WTC11 (cell line): Measurements from ENCODE around the gene ANKRD27. TPM values are rescaled to one million over a fixed set of nuclear protein-coding genes. Genes with fewer than 3 reads are reported as not detected.
"Not testable (repeated sequence)": the region's sequence is repeated elsewhere in the genome, so short reads cannot be mapped to it uniquely, and the experiment has no call there.

Experiments
- ATAC-seq: fragments of 200-7000 bp; cut with Tn5 transposase; 2 replicates; pipeline ENCODE4 v1.10.0; 2021; ENCODE audit warnings: mild to moderate bottlenecking, moderate library complexity
- CTCF ChIA-PET: fragments of 300-600 bp; sonication (Branson Sonifier 250); formaldehyde crosslinking; loops from one replicate; lab custom pipeline; 2021; ENCODE audit warnings: antibody characterized with exemption; lab: Charles Lee
- POLR2A ChIA-PET: fragments of 350-600 bp; sonication (Branson Sonifier 250); formaldehyde crosslinking; loops from one replicate; lab custom pipeline; 2021; ENCODE audit warnings: antibody characterized with exemption; lab: Charles Lee
- DNase-seq: peaks from one replicate; pipeline ENCODE4 v3.0.0; 2021; ENCODE audit warnings: low spot score
- H3K27ac Mint-ChIP-seq: 2 replicates; pipeline ENCODE4 v1.8.0; 2021; ENCODE audit warnings: mixed read lengths
- H3K27me3 Mint-ChIP-seq: 2 replicates; pipeline ENCODE4 v1.8.0; 2021; ENCODE audit warnings: low read depth, mild to moderate bottlenecking, moderate library complexity, mixed read lengths
- H3K36me3 Mint-ChIP-seq: 2 replicates; pipeline ENCODE4 v1.8.0; 2021; ENCODE audit warnings: mixed read lengths
- H3K4me1 Mint-ChIP-seq: 2 replicates; pipeline ENCODE4 v1.8.0; 2022; ENCODE audit warnings: mixed read lengths
- H3K4me3 Mint-ChIP-seq: 2 replicates; pipeline ENCODE4 v1.8.0; 2021; ENCODE audit warnings: mild to moderate bottlenecking, moderate library complexity, mixed read lengths
- H3K9me3 Mint-ChIP-seq: 2 replicates; pipeline ENCODE4 v1.8.0; 2021; ENCODE audit warnings: mixed read lengths
- ATF3 ChIP-seq: sonication (generic); formaldehyde crosslinking; conservative IDR thresholded peaks from 2 replicates; pipeline ENCODE4 v1.8.1; 2022; ENCODE audit warnings: mild to moderate bottlenecking, missing genetic modification reagents
- CREB1 ChIP-seq: sonication (generic); formaldehyde crosslinking; IDR thresholded peaks from 2 replicates; pipeline ENCODE4 v1.8.0; 2023; ENCODE audit warnings: mild to moderate bottlenecking, missing genetic modification reagents
- CTCF ChIP-seq: fragments of 200-600 bp; IDR thresholded peaks from 2 replicates; pipeline ENCODE4 v1.8.0; 2022; ENCODE audit warnings: antibody characterized with exemption
- GABPB1 ChIP-seq: sonication (generic); formaldehyde crosslinking; IDR thresholded peaks from 2 replicates; pipeline ENCODE4 v1.8.1; 2023; ENCODE audit warnings: mild to moderate bottlenecking, missing genetic modification reagents
- JUN ChIP-seq: sonication (generic); formaldehyde crosslinking; IDR thresholded peaks from 2 replicates; pipeline ENCODE4 v1.8.0; 2023; ENCODE audit warnings: mild to moderate bottlenecking, missing genetic modification reagents
- MLX ChIP-seq: sonication (generic); formaldehyde crosslinking; IDR thresholded peaks from 2 replicates; pipeline ENCODE4 v1.8.1; 2023; ENCODE audit warnings: mild to moderate bottlenecking, missing genetic modification reagents, moderate library complexity
- MXD4 ChIP-seq: fragments of 250-450 bp; sonication (Bioruptor Pico); IDR thresholded peaks from 2 replicates; pipeline ENCODE4 v1.8.0; 2021; ENCODE audit warnings: mild to moderate bottlenecking, moderate library complexity, borderline replicate concordance
- NR3C1 ChIP-seq: sonication (generic); formaldehyde crosslinking; conservative IDR thresholded peaks from 2 replicates; pipeline ENCODE4 v1.8.1; 2023; ENCODE audit warnings: low read depth, mild to moderate bottlenecking, missing genetic modification reagents
- RORB ChIP-seq: fragments of 250-450 bp; sonication (Bioruptor Pico); IDR thresholded peaks from 2 replicates; pipeline ENCODE4 v1.9.0; 2021; ENCODE audit warnings: mild to moderate bottlenecking
- TEAD4 ChIP-seq: sonication (generic); formaldehyde crosslinking; IDR thresholded peaks from 2 replicates; pipeline ENCODE4 v1.8.0; 2022; ENCODE audit warnings: mild to moderate bottlenecking, missing genetic modification reagents
- TP53 ChIP-seq: sonication (generic); formaldehyde crosslinking; IDR thresholded peaks from 2 replicates; pipeline ENCODE4 v1.8.1; 2023; ENCODE audit warnings: mild to moderate bottlenecking, missing genetic modification reagents
- ZBTB21 ChIP-seq: sonication (generic); formaldehyde crosslinking; IDR thresholded peaks from 2 replicates; pipeline ENCODE4 v1.8.1; 2023; ENCODE audit warnings: mild to moderate bottlenecking, missing genetic modification reagents, borderline replicate concordance
- ZNF121 ChIP-seq: sonication (generic); formaldehyde crosslinking; IDR thresholded peaks from 2 replicates; pipeline ENCODE4 v1.8.0; 2023; ENCODE audit warnings: missing genetic modification reagents
- ZNF263 ChIP-seq: sonication (generic); formaldehyde crosslinking; IDR thresholded peaks from 2 replicates; pipeline ENCODE4 v1.8.1; 2022; ENCODE audit warnings: low read depth, mild to moderate bottlenecking, moderate library complexity, missing genetic modification reagents
- ZNF396 ChIP-seq: fragments of 250-450 bp; sonication (Bioruptor Pico); IDR thresholded peaks from 2 replicates; pipeline ENCODE4 v1.8.0; 2021; ENCODE audit warnings: mild to moderate bottlenecking, moderate library complexity, borderline replicate concordance
- ZNF416 ChIP-seq: fragments of 250-450 bp; sonication (Bioruptor Pico); IDR thresholded peaks from 2 replicates; pipeline ENCODE4 v1.9.0; 2021; ENCODE audit warnings: mild to moderate bottlenecking, inconsistent platforms
- total RNA-seq: library from RNA; stranded (reverse); gene quantifications from 3 replicates; pipeline ENCODE4 v1.2.3, GENCODE V29; 2021
- TF ChIP-seq, protein P1 (sequence below): sonication (generic); formaldehyde crosslinking; IDR thresholded peaks from 2 replicates; pipeline ENCODE4 v1.8.1; 2023; ENCODE audit warnings: mild to moderate bottlenecking, moderate library complexity, missing genetic modification reagents
- TF ChIP-seq, protein P2 (sequence below): sonication (generic); formaldehyde crosslinking; IDR thresholded peaks from 2 replicates; pipeline ENCODE4 v1.8.1; 2022; ENCODE audit warnings: low read depth, mild to moderate bottlenecking, moderate library complexity, missing genetic modification reagents, borderline replicate concordance
- TF ChIP-seq, protein P3 (sequence below): fragments of 250-450 bp; sonication (Bioruptor Pico); IDR thresholded peaks from 2 replicates; pipeline ENCODE4 v2.1.2; 2022; ENCODE audit warnings: mild to moderate bottlenecking, moderate library complexity
- TF ChIP-seq, protein P4 (sequence below): sonication (generic); formaldehyde crosslinking; IDR thresholded peaks from 2 replicates; pipeline ENCODE4 v1.8.1; 2022; ENCODE audit warnings: mild to moderate bottlenecking, missing genetic modification reagents, moderate library complexity, borderline replicate concordance

ANKRD27 gene
- total RNA-seq, 1 experiment from 2014 or later, result 48.6 TPM

DNA sequence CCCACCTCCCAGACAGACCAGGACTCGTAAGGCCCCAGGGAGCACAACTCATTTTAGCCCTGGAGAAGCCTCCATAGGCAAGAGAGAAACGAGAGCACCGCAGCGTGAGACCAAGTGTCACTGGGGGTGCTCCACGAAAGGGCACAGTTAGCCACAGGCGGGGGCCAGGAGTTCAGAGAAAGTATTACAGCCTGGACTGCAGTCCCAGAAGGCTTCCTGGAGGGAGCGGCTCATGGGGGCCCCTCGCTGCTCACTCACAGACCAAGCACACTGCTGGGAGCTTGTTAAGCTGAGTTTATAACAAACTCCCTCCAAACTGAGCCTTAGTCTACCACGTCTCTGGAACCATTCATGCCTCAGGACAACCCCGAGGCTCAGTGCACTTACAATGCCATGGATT is 16.5 kb downstream of the ANKRD27 start (continued):
- TF ChIP-seq RORB (CRISPR knock-in tag) (no peak), CREB1 (no peak), GABPB1 (CRISPR knock-in tag) (no peak), ZNF416 (no peak), MLX (CRISPR knock-in tag) (no peak), MXD4 (CRISPR knock-in tag) (no peak)
- TF ChIP-seq, protein P1, sequence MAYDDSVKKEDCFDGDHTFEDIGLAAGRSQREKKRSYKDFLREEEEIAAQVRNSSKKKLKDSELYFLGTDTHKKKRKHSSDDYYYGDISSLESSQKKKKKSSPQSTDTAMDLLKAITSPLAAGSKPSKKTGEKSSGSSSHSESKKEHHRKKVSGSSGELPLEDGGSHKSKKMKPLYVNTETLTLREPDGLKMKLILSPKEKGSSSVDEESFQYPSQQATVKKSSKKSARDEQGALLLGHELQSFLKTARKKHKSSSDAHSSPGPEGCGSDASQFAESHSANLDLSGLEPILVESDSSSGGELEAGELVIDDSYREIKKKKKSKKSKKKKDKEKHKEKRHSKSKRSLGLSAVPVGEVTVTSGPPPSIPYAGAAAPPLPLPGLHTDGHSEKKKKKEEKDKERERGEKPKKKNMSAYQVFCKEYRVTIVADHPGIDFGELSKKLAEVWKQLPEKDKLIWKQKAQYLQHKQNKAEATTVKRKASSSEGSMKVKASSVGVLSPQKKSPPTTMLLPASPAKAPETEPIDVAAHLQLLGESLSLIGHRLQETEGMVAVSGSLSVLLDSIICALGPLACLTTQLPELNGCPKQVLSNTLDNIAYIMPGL (CRISPR knock-in tag), result no peak

GRCh38 chr19:32658075-32658474 is 16.9 kb downstream of the ANKRD27 start:
- Mint-ChIP-seq H3K9me3 (no peaks in the 10 kb centered on the region), H3K27ac (no peak overlapping the region), H3K27me3 (no peaks in the 10 kb centered on the region), H3K4me1 (peaks cover 4% of the 10 kb centered on the region), H3K4me3 (no peak overlapping the region), H3K36me3 (peaks cover 17% of the 10 kb centered on the region)
- TF ChIP-seq, protein P2, sequence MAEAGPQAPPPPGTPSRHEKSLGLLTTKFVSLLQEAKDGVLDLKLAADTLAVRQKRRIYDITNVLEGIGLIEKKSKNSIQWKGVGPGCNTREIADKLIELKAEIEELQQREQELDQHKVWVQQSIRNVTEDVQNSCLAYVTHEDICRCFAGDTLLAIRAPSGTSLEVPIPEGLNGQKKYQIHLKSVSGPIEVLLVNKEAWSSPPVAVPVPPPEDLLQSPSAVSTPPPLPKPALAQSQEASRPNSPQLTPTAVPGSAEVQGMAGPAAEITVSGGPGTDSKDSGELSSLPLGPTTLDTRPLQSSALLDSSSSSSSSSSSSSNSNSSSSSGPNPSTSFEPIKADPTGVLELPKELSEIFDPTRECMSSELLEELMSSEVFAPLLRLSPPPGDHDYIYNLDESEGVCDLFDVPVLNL (CRISPR knock-in tag), result no peak
- TF ChIP-seq ZBTB21, result no peak
- TF ChIP-seq, protein P3, sequence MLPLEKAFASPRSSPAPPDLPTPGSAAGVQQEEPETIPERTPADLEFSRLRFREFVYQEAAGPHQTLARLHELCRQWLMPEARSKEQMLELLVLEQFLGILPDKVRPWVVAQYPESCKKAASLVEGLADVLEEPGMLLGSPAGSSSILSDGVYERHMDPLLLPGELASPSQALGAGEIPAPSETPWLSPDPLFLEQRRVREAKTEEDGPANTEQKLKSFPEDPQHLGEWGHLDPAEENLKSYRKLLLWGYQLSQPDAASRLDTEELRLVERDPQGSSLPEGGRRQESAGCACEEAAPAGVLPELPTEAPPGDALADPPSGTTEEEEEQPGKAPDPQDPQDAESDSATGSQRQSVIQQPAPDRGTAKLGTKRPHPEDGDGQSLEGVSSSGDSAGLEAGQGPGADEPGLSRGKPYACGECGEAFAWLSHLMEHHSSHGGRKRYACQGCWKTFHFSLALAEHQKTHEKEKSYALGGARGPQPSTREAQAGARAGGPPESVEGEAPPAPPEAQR (CRISPR knock-in tag), result no peak
- ChIA-PET CTCF (no interaction called here), POLR2A (no interaction called here)
- DNase-seq, result no peak
- no peak for ATAC-seq

- peak; percentile 42; the same call in 1 of the 2 replicates for TF ChIP-seq ZNF121 (CRISPR knock-in tag)
- TF ChIP-seq, all 79 proteins: peak for 1; not testable (repeated sequence) for 78
- Mint-ChIP-seq H3K4me1 (peaks cover 20% of the 10 kb centered on the region), H3K36me3 (peaks cover 18% of the 10 kb centered on the region)
- DNase-seq, H3K4me3 Mint-ChIP-seq, H3K27ac Mint-ChIP-seq, POLR2A ChIA-PET, H3K27me3 Mint-ChIP-seq, ATAC-seq, H3K9me3 Mint-ChIP-seq: not testable (repeated sequence)
- CTCF ChIA-PET, result interaction anchor here (0.6 to 0.7 kb wide), 2 partner anchors 57 to 349 kb away, joined by 3 read pairs; no protein-coding TSS in a partner anchor
Observed at GRCh38 chr19:32656379-32656778, 18.6 kb downstream of the ANKRD27 start.

DNA sequence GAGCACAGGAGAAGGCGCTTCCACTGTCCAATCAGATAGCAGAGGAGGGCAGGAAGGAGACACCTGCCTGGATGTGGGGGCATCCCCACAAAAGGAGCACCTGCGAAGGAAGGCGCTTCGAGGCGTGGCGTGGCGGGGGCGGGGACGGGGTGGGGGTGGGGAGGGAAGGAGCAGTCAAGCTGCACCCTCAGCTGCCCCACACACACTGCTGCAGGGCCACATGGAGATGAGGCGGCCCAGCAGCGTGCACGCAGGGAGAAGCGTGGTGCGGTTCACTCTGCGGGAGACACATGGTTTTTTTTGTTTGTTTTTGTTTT is 21.4 kb downstream of the ANKRD27 start:
- no peak overlapping the region for H3K4me3 Mint-ChIP-seq
- ChIA-PET POLR2A (no interaction called here), CTCF (no interaction called here)
- H3K9me3 Mint-ChIP-seq, result no peaks in the 10 kb centered on the region
- peaks cover 26% of the 10 kb centered on the region for H3K36me3 Mint-ChIP-seq
- peaks cover 20% of the 10 kb centered on the region for H3K4me1 Mint-ChIP-seq
- H3K27me3 Mint-ChIP-seq, result no peaks in the 10 kb centered on the region
- H3K27ac Mint-ChIP-seq, result peak overlapping the region; percentile 89; the same call in 1 of the 2 replicates
- no peak for DNase-seq
- ATAC-seq, result peak; percentile 13; the same call in 1 of the 2 replicates
- TF ChIP-seq NR3C1 (CRISPR knock-in tag) (no peak), TEAD4 (no peak), TP53 (CRISPR knock-in tag) (no peak), JUN (no peak), ZNF263 (CRISPR knock-in tag) (no peak), CTCF (no peak), GABPB1 (CRISPR knock-in tag) (no peak), ZNF396 (CRISPR knock-in tag) (no peak), ATF3 (CRISPR knock-in tag) (no peak)
- TF ChIP-seq, protein P4, sequence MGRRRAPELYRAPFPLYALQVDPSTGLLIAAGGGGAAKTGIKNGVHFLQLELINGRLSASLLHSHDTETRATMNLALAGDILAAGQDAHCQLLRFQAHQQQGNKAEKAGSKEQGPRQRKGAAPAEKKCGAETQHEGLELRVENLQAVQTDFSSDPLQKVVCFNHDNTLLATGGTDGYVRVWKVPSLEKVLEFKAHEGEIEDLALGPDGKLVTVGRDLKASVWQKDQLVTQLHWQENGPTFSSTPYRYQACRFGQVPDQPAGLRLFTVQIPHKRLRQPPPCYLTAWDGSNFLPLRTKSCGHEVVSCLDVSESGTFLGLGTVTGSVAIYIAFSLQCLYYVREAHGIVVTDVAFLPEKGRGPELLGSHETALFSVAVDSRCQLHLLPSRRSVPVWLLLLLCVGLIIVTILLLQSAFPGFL (CRISPR knock-in tag), result no peak
